Measurements from ENCODE around the gene ASXL1.

ASXL1 gene

GRCh38 chr20:32442630-32443373 lies 84.7 kb downstream of the ASXL1 start:
- ATAC-seq, result no peak

- ATAC-seq, result no peak
These were observed 85.3 kb downstream of the ASXL1 start for GRCh38 chr20:32443386-32443974.

- no peak for ATAC-seq
These were observed 86.5 kb downstream of the ASXL1 start for GRCh38 chr20:32444474-32445220.

GRCh38 chr20:32445539-32446273 lies 87.6 kb downstream of the ASXL1 start:
- peak; percentile 34 to 52 for ATAC-seq

GRCh38 chr20:32446301-32447100 lies 88.4 kb downstream of the ASXL1 start:
- no peak for ATAC-seq

- no peak for ATAC-seq
These were observed 89.3 kb downstream of the ASXL1 start for GRCh38 chr20:32447136-32448027.

- ATAC-seq, result no peak
These were observed 90.3 kb downstream of the ASXL1 start for GRCh38 chr20:32448306-32449056.

- ATAC-seq, result no peak
These were observed 91.1 kb downstream of the ASXL1 start for GRCh38 chr20:32449057-32449889.

- ATAC-seq, result no peak
These were observed 91.8 kb downstream of the ASXL1 start for GRCh38 chr20:32449890-32450401.

- ATAC-seq, result no peak
These were observed 92.4 kb downstream of the ASXL1 start for GRCh38 chr20:32450484-32451061.

- ATAC-seq, result no peak
These were observed 93.2 kb downstream of the ASXL1 start for GRCh38 chr20:32451340-32451681.

- ATAC-seq, result no peak
These were observed 93.7 kb downstream of the ASXL1 start for GRCh38 chr20:32451682-32452461.

- no peak for ATAC-seq
These were observed 94.8 kb downstream of the ASXL1 start for GRCh38 chr20:32452776-32453466.

- no peak for ATAC-seq
These were observed 95.5 kb downstream of the ASXL1 start for GRCh38 chr20:32453467-32454163.

GRCh38 chr20:32454164-32455145 lies 96.3 kb downstream of the ASXL1 start:
- ATAC-seq, result no peak

Data from activated CD4-positive, CD25-positive, alpha-beta regulatory T cell treated with anti-CD3 and anti-CD28 coated beads, Interleukin-2, amount 50 U/mL, for 24 hours (primary cell).